H1 (cell line): ENCODE measurements around the gene PXDN. TPM values are rescaled to one million over a fixed set of nuclear protein-coding genes. Genes with fewer than 3 reads are reported as not detected.
A peak's percentile ranks its signal among the peaks of the same experiment; 100 is the strongest.

Experiments
- CTCF ChIA-PET: fragments of 300-600 bp; sonication (Branson Sonifier 250); formaldehyde crosslinking; loops from one replicate; lab custom pipeline; 2021; ENCODE audit not compliant: partially characterized antibody; lab: Charles Lee
- POLR2A ChIA-PET: fragments of 300-600 bp; sonication (Branson Sonifier 250); formaldehyde crosslinking; loops from one replicate; lab custom pipeline; 2021; ENCODE audit warnings: inconsistent platforms; ENCODE audit not compliant: partially characterized antibody; lab: Charles Lee
- DNase-seq, 2 experiments: peaks; one replicate each; pipeline versions ENCODE4 v3.0.0 to v3.0.0-alpha.2; 2010 to 2022; ENCODE audit warnings: low spot score in 2 of 2, low read depth in 1 of 2, mixed read lengths in 1 of 2
- FAIRE-seq: peaks from 2 replicates; lab custom pipeline; 2011; peaks lifted over from hg19 to GRCh38; lab: Jason Lieb, UNC
- H2AFZ ChIP-seq: 2 replicates; pipeline ENCODE4 v1.8.1; 2012; ENCODE audit warnings: low read length, inconsistent platforms
- H2AK5ac ChIP-seq: 2 replicates; pipeline ENCODE4 v1.6.1; 2013; ENCODE audit warnings: low read depth, low read length
- H2BK120ac ChIP-seq: replicated peaks from 2 replicates; pipeline ENCODE3; 2013; ENCODE audit warnings: low read depth, low read length, inconsistent platforms
- H2BK12ac ChIP-seq: 2 replicates; pipeline ENCODE4 v1.6.1; 2013; ENCODE audit warnings: low read depth, low read length
- H2BK15ac ChIP-seq: 2 replicates; pipeline ENCODE4 v1.6.1; 2013; ENCODE audit warnings: low read length
- H2BK20ac ChIP-seq: 2 replicates; pipeline ENCODE4 v1.6.1; 2013; ENCODE audit warnings: low read length
- H2BK5ac ChIP-seq: 2 replicates; pipeline ENCODE4 v1.6.1; 2013; ENCODE audit warnings: low read depth, low read length
- H3K14ac ChIP-seq: 2 replicates; pipeline ENCODE4 v1.6.1; 2013; ENCODE audit warnings: inconsistent platforms; ENCODE audit not compliant: insufficient read length
- H3K18ac ChIP-seq: 2 replicates; pipeline ENCODE4 v1.6.1; 2013; ENCODE audit warnings: low read length; ENCODE audit errors: extremely low read depth
- H3K23ac ChIP-seq: 2 replicates; pipeline ENCODE4 v1.6.1; 2013; ENCODE audit warnings: inconsistent platforms; ENCODE audit not compliant: insufficient read length
- H3K23me2 ChIP-seq: 2 replicates; pipeline ENCODE4 v1.6.1; 2013; ENCODE audit warnings: low read depth, low read length
- H3K27ac ChIP-seq: 2 replicates; pipeline ENCODE4 v1.6.1; 2011; ENCODE audit warnings: low read depth, low read length, inconsistent platforms
- H3K27me3 ChIP-seq, 4 experiments: replicated peaks in 1 of 4; 1 replicate in 1 of 4; 2 replicates in 3 of 4; pipeline versions ENCODE4 v1.6.1 to v1.8.1; 2011 to 2013; ENCODE audit warnings: low read length in 3 of 4, mild to moderate bottlenecking in 3 of 4, inconsistent platforms in 2 of 4, mixed read lengths in 2 of 4, moderate library complexity in 1 of 4; ENCODE audit not compliant: control insufficient read depth in 3 of 4, insufficient read depth in 3 of 4; ENCODE audit errors: extremely low read depth in 1 of 4
- H3K36me3 ChIP-seq, 4 experiments: 2 replicates each; pipeline versions ENCODE4 v1.6.1 to v1.8.1; 2011 to 2013; ENCODE audit warnings: mild to moderate bottlenecking in 4 of 4, low read length in 3 of 4, moderate library complexity in 2 of 4, control low read depth in 1 of 4, inconsistent platforms in 1 of 4; ENCODE audit not compliant: insufficient read depth in 4 of 4, control insufficient read depth in 2 of 4
- H3K4ac ChIP-seq: replicated peaks from 2 replicates; pipeline ENCODE3; 2013; ENCODE audit warnings: low read length, low read depth, mixed read lengths, inconsistent platforms; ENCODE audit not compliant: insufficient read length
- H3K4me1 ChIP-seq, 4 experiments: replicated peaks in 1 of 4; 1 replicate in 1 of 4; 2 replicates in 3 of 4; pipeline versions ENCODE4 v1.6.1 to v1.8.1; 2011 to 2013; ENCODE audit warnings: low read length in 3 of 4, inconsistent platforms in 2 of 4, mixed read lengths in 1 of 4; ENCODE audit not compliant: insufficient read depth in 4 of 4, control insufficient read depth in 3 of 4
- H3K4me2 ChIP-seq, 2 experiments: 2 replicates each; pipeline versions ENCODE4 v1.6.1 to v1.8.1; 2011 to 2013; ENCODE audit warnings: low read depth in 2 of 2, low read length in 2 of 2, control low read depth in 1 of 2, inconsistent platforms in 1 of 2, mild to moderate bottlenecking in 1 of 2; ENCODE audit not compliant: insufficient read depth in 1 of 2
- H3K4me3 ChIP-seq, 4 experiments: fragments of 200-600, 300-600 bp in 1 of 4; sonication (generic), shearing (Covaris generic), sonication (Bioruptor Twin) in 1 of 4; 2 replicates each; pipeline versions ENCODE4 v1.5.1 to v1.8.1; 2011 to 2016; ENCODE audit warnings: low read length in 4 of 4, low read depth in 3 of 4, control low read depth in 2 of 4, inconsistent platforms in 2 of 4, mild to moderate bottlenecking in 2 of 4, mixed read lengths in 1 of 4, moderate library complexity in 1 of 4; ENCODE audit not compliant: insufficient read depth in 2 of 4; ENCODE audit errors: extremely low read depth in 1 of 4
- H3K56ac ChIP-seq: replicated peaks from 2 replicates; pipeline ENCODE3; 2013; ENCODE audit warnings: low read depth, mild to moderate bottlenecking, mixed read lengths, low read length, inconsistent platforms; ENCODE audit not compliant: insufficient read length
- H3K79me1 ChIP-seq: 2 replicates; pipeline ENCODE4 v1.6.1; 2013; ENCODE audit warnings: low read depth, low read length, control low read depth
- H3K79me2 ChIP-seq, 2 experiments: 2 replicates each; pipeline versions ENCODE4 v1.6.1 to v1.8.1; 2012 to 2013; ENCODE audit warnings: low read length in 2 of 2, mild to moderate bottlenecking in 2 of 2, inconsistent platforms in 1 of 2; ENCODE audit not compliant: insufficient read depth in 2 of 2, control insufficient read depth in 1 of 2
- H3K9ac ChIP-seq, 4 experiments: replicated peaks in 1 of 4; 1 replicate in 1 of 4; 2 replicates in 3 of 4; pipeline versions ENCODE4 v1.6.1 to v1.8.1; 2011 to 2013; ENCODE audit warnings: low read depth in 3 of 4, low read length in 3 of 4, control low read depth in 2 of 4, mild to moderate bottlenecking in 2 of 4, moderate library complexity in 2 of 4, inconsistent platforms in 1 of 4; ENCODE audit errors: extremely low read depth in 1 of 4
- H3K9me3 ChIP-seq, 2 experiments: 2 replicates each; pipeline versions ENCODE4 v1.6.1 to v1.8.1; 2012 to 2013; ENCODE audit warnings: mild to moderate bottlenecking in 2 of 2, moderate library complexity in 2 of 2, control low read depth in 1 of 2, inconsistent platforms in 1 of 2, low read depth in 1 of 2, low read length in 1 of 2, mixed read lengths in 1 of 2; ENCODE audit not compliant: insufficient read depth in 2 of 2
- H4K20me1 ChIP-seq, 2 experiments: replicated peaks in 1 of 2; 2 replicates each; pipeline versions ENCODE3 to v1.8.1; 2011 to 2013; ENCODE audit warnings: inconsistent platforms in 2 of 2, low read length in 2 of 2, mild to moderate bottlenecking in 1 of 2; ENCODE audit not compliant: insufficient read depth in 2 of 2, control insufficient read depth in 1 of 2
- H4K5ac ChIP-seq: 2 replicates; pipeline ENCODE4 v1.6.1; 2013; ENCODE audit warnings: low read length, low read depth, mixed read lengths, inconsistent platforms; ENCODE audit not compliant: insufficient read length
- H4K8ac ChIP-seq: 2 replicates; pipeline ENCODE4 v1.8.0; 2013; ENCODE audit warnings: mild to moderate bottlenecking, moderate library complexity, low read length, inconsistent platforms; ENCODE audit not compliant: insufficient read depth; ENCODE audit errors: extremely low read depth
- H4K91ac ChIP-seq: replicated peaks from 2 replicates; pipeline ENCODE3; 2013; ENCODE audit warnings: low read length, mixed read lengths, inconsistent platforms; ENCODE audit not compliant: insufficient read length
- EP300 ChIP-seq, 2 experiments: IDR thresholded peaks; 1 replicate in 1 of 2; 2 replicates in 1 of 2; pipeline ENCODE4 v1.6.1; 2011 to 2012; ENCODE audit warnings: low read depth in 2 of 2, low read length in 2 of 2, mild to moderate bottlenecking in 2 of 2, borderline replicate concordance in 1 of 2, inconsistent platforms in 1 of 2, moderate library complexity in 1 of 2
- NANOG ChIP-seq: IDR thresholded peaks from 2 replicates; pipeline ENCODE4 v1.6.1; 2011; ENCODE audit warnings: low read length, low read depth, mild to moderate bottlenecking, inconsistent platforms; ENCODE audit not compliant: insufficient read depth, poor library complexity, severe bottlenecking
- PHF8 ChIP-seq: fragments of 200-600 bp; sonication (generic); conservative IDR thresholded peaks from 2 replicates; pipeline ENCODE4 v1.7.1; 2012; ENCODE audit warnings: low read depth, mild to moderate bottlenecking, inconsistent platforms, low read length, moderate library complexity
- RXRA ChIP-seq: IDR thresholded peaks from 2 replicates; pipeline ENCODE4 v1.6.1; 2011; ENCODE audit warnings: low read depth, mild to moderate bottlenecking, low read length, moderate library complexity; ENCODE audit not compliant: insufficient read depth
- WGBS, 2 experiments: shearing (Covaris generic) in 1 of 2; methylation state at CpG; one replicate each; pipeline versions ENCODE4 v1.1.6 to v1.1.7; 2013 to 2015; ENCODE audit warnings: low lambda C conversion rate in 2 of 2, mixed read lengths in 2 of 2, inconsistent platforms in 1 of 2, low coverage in 1 of 2, missing lambda C conversion rate in 1 of 2; ENCODE audit not compliant: insufficient replicate concordance in 2 of 2, insufficient coverage in 1 of 2, insufficient read length in 1 of 2; ENCODE audit errors: extremely low coverage in 1 of 2, missing lambda C conversion rate in 1 of 2; 5-methylcytosine and 5-hydroxymethylcytosine counted together
- polyA plus RNA-seq, 7 experiments: library from polyadenylated mRNA; depleted of rRNA in 3 of 7; stranded (reverse) in 5 of 7; unstranded in 2 of 7; fragments of >200 nt in 5 of 7; fragments of 200-250 nt in 2 of 7; gene quantifications; 1 replicate in 5 of 7; 2 replicates in 1 of 7; 4 replicates in 1 of 7; pipeline versions ENCODE4 v1.2.1 to v1.2.3, GENCODE V29; 2011 to 2013; ENCODE audit warnings: missing spikeins in 2 of 7, mixed read lengths in 2 of 7
- total RNA-seq: library from RNA; stranded (reverse); fragmentation: NEBNext Ultra II Directional; extraction: Animal tissue kit (Norgen Biotek cat#: 25700); gene quantifications from 2 replicates; pipeline ENCODE4 v1.2.1, GENCODE V29; 2021

The PXDN gene
- total and polyA plus RNA-seq, 2 of the 8 experiments (the other 6 are each of a cell fraction or from before 2014, with no cell fraction given): 104 to 141 TPM

DNA sequence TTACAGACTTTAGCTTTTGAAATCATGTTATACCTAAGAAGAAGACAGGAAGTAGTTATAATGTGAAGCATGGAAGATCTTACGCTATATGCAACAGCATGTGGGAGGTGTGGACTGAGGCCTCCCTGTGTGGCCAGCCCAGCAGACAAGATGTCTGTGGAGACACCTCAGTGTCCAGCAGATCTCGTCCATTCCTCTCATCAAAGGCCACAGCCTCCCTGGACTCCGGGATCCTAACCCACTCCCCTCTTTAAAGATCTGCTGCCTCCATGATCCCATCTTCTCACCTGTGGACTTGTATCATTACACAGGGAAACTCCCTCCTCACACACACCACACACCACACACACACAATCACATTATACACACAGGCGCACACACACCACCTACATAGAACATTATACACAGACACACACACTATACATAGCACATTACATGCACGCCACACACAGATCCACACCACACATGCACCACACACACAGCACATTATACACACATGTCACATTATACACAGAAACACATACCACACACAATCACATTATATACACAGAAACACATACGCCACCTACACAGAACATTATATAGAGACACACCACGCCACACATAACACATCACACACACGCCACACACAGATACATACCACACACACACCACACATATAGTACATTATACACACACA is 89.5 kb downstream of the PXDN start:
- FAIRE-seq (no peak), DNase-seq (no peak)
- no peak overlapping the region for H3K4ac ChIP-seq
- no peak overlapping the region for H2BK15ac ChIP-seq
- POLR2A ChIA-PET: no interaction called here
- no peak overlapping the region for H3K23ac ChIP-seq
- CTCF ChIA-PET: interaction anchor here (0.7 to 2.1 kb wide), 4 partner anchors 9 to 119 kb away, joined by 3 to 6 read pairs (median 4); no protein-coding TSS in a partner anchor
- 0 out of 2 replicates have a peak overlapping the region, but pooled peaks have one; percentile 19 for H2BK12ac ChIP-seq
- no peak overlapping the region for H2AFZ ChIP-seq
- no peak overlapping the region for H3K27ac ChIP-seq
- no peak overlapping the region for H4K8ac ChIP-seq
- 77% methylated on average over 8 of the region's 8 CpGs; no CpG with 5 or more reads in 1 of the 2 experiments for WGBS, 2 experiments
- no peak for TF ChIP-seq NANOG
- no peak for TF ChIP-seq RXRA
- no peak for TF ChIP-seq EP300 (IDR thresholded peaks at IDR 0.05; ENCODE audit: borderline replicate concordance in 1 of 2, low read depth in 2 of 2, low read length in 2 of 2)
- no peak for TF ChIP-seq PHF8
- no peak overlapping the region for H2BK120ac ChIP-seq
- no peak overlapping the region for H3K18ac ChIP-seq
- H3K79me1 ChIP-seq: peaks cover 4% of the 10 kb centered on the region
- H4K20me1 ChIP-seq: peaks cover 2 to 23% of the 10 kb centered on the region in 2 experiments
- peaks cover 10% of the 10 kb centered on the region for H3K23me2 ChIP-seq
- no peak overlapping the region for H3K9ac ChIP-seq
- H2BK20ac ChIP-seq: no peak overlapping the region
- H3K36me3 ChIP-seq: peaks cover 10 to 43% (median 21%) of the 10 kb centered on the region in 4 experiments; a peak in 6 of 8 replicates
- H3K14ac ChIP-seq: no peak overlapping the region
- no peak overlapping the region for H2BK5ac ChIP-seq
- H2AK5ac ChIP-seq: no peak overlapping the region
- no peak overlapping the region for H4K5ac ChIP-seq
- no peak overlapping the region for H3K4me2 ChIP-seq
- no peaks in the 10 kb centered on the region for H3K27me3 ChIP-seq
- no peaks in the 10 kb centered on the region for H3K9me3 ChIP-seq
- H3K79me2 ChIP-seq: no peaks in the 10 kb centered on the region
- H4K91ac ChIP-seq: peak overlapping the region; percentile 4
- H3K4me3 ChIP-seq: no peak overlapping the region
- peaks cover 0 to 6% (median 0%) of the 10 kb centered on the region in 4 experiments; a peak in 3 of 7 replicates for H3K4me1 ChIP-seq
- peak overlapping the region; percentile 89 for H3K56ac ChIP-seq
